ENCODE data around the gene IGSF8.

Gene IGSF8

DNA sequence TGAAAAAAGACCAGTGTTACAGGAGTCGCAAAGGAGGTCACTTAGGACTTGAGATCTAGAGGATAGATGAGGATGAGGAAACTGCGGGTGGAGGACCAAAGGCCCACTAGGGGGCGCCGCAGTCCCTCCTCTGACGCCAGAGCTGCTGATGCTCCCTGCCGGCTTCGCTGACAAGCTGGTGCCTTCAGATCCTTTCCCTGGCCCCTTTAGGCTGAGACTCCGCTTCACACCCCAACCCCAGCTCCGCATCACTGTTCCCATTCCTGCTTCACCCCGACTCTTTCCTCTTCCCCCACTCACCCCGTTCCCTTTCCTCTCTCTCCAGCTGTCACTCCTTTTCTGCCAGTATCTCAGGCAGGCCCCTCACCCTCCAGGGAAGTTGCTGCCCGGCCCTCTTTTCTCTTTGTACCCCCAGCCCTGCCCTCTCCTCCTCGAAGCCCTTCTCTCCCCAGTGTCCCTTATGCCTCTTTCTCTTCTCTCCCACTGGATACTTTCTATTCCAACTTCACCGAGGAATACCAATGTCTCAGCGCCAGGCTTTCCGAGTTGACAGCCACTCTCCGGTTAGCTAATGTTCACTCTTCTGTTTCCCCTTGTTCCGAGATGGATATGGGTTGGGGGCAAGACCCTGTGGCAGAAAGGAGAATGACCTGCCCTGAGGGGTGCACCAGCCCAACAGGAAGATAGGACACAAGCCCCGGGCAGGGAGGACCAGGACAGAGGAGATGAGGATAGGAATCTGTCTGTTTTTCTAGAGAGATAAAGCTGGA is 12.5 kb downstream of the IGSF8 start:
- DNase-seq: peak; percentile 54

GRCh38 chr1:160084771-160085321 is 13.6 kb downstream of the IGSF8 start:
- no peak for DNase-seq

- peak; percentile 16 for DNase-seq
Measured at GRCh38 chr1:160083968-160084770, 14.2 kb downstream of the IGSF8 start.

GRCh38 chr1:160082926-160083325 is 15.5 kb downstream of the IGSF8 start:
- no peak for DNase-seq

GRCh38 chr1:160082487-160082886 is 15.9 kb downstream of the IGSF8 start:
- no peak for DNase-seq

DNA sequence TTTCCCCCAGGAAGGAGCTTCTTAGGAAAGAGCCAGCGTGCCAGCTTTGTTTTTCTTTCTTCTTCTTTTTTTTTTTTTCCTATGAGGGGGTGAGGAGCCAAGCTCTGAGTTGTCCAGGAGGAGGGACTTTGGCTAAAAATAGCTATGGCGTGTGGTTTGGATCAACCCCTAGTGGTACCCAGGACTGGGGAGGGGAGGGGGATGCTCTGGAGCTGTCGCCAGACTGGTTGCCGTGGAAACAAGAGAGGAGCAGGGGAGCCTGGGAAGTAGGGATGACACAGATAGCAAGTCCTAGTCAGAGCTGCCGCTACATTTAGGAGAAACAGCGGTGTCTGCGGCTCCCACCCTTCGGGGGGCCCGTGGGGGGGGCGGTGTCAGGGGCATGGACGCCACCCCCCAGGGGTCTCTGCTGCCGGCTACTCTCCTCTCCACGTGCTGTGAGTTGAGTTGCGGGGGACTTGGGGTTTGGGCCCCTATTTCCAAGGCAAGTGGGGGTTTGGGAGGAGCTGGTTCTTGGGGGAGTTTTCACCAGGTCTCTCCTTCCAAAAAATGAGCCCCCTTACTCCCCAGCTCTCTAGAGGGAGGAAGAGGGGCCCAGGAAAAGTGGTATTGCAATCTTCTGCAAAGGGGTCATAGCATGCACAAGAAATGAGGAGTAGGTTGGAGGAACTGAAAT is 17.0 kb downstream of the IGSF8 start, which contains the start of gene KCNJ9:
Gene KCNJ9 (plus strand): TSS at position 278 of the 676 bp plus-strand sequence. CDS start 2,493 bp downstream, outside the sequence.
- no peak for DNase-seq

DNA sequence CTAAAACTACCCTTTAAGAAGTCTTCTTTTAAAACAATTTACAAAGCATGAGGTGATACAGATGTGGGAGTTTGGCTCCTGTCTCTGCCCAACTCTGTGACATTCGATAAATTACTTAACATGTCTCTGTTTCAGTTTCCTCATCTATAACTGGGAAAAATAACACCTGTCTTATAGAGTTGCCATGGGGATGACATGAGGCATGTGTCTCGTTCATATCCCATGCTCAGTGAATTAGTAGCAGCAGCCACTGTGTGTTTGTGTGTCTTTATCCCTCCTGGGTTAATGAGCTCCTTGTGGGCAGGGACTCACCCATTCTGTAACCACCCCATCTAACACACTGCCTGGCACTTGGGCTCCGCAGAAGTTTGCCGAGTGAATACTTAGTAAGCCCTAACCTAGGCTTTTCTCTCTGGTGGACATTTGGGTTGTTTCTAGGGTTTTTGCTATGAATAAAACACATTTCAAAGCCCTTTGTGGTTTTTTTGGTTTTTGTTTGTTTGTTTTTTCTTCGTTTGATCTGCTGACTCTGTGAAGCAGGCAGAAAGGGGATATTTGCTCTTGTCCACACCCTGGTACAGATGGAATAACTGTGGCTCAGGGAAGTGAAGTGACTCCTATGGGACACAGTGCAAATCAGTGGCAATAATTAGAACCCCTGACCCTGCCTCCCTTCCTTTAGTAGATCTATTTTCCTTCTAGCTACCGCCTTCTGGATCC is 17.9 kb downstream of the IGSF8 start:
- no peak for DNase-seq

DNA sequence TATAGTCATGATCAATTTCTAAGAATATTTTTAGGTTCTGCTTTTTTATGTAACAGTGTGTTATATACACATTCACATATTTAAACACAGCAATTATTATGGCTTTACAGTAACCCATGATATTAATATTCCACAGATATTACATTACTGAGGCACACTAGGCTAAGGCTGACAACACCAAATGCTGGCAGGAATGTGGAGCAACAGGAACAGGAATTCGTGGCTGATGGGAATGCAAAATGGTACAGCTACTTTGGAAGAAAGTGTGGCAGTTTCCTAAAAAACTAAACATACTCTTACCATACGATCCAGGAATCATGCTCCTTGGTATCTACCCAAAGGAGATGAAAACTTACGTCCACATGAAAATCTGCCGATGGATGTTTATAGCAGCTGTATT is 19.0 kb downstream of the IGSF8 start:
- no peak for DNase-seq

GRCh38 chr1:160078512-160079195 is 19.8 kb downstream of the IGSF8 start:
- DNase-seq: peak; percentile 14

DNA sequence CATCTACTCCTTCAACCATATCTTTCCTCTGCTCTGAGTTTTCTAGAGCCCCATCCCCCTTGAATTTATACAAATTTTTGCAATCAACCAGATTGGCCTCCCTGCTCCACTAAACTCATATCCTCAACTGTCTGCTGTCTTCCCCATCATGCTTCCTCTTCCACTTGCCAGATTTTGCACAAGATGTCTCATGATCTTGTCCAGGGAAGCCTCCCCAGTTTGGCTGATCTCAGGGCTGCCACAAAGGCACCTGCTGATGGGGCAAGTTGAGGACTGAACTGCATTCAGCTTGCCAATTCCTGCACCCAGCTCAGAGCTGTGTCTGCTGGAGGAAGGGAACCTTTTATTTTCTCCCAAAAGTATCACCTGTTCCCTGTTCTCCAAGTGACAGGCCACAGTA is 20.9 kb downstream of the IGSF8 start:
- DNase-seq: no peak

GRCh38 chr1:160076295-160076694 is 22.1 kb downstream of the IGSF8 start:
- no peak for DNase-seq

GRCh38 chr1:160075836-160076235 is 22.6 kb downstream of the IGSF8 start:
- no peak for DNase-seq

DNA sequence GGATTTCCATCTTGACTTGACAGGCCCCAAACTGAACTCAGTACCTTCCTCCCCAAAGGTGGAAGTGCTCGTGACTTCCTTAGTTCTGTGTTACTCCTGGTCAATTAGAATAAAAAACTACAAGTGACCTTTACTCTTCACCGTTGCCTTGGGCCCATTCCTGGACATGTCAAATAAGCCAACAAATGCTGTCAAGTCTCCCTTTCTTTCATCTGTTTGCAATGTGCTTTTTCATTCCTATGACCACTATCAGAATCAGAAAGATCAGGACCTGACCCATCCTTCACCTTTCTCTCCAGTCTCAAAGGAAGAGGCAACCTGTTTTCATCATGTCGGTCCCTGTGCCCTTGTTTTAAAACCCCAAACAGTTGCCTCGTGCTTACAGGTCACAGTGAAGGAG is 23.6 kb downstream of the IGSF8 start:
- DNase-seq: no peak

GRCh38 chr1:160071289-160071688 is 27.1 kb downstream of the IGSF8 start:
- no peak for DNase-seq

- DNase-seq: peak; percentile 20
Measured at GRCh38 chr1:160070243-160071163, 27.9 kb downstream of the IGSF8 start.

DNA sequence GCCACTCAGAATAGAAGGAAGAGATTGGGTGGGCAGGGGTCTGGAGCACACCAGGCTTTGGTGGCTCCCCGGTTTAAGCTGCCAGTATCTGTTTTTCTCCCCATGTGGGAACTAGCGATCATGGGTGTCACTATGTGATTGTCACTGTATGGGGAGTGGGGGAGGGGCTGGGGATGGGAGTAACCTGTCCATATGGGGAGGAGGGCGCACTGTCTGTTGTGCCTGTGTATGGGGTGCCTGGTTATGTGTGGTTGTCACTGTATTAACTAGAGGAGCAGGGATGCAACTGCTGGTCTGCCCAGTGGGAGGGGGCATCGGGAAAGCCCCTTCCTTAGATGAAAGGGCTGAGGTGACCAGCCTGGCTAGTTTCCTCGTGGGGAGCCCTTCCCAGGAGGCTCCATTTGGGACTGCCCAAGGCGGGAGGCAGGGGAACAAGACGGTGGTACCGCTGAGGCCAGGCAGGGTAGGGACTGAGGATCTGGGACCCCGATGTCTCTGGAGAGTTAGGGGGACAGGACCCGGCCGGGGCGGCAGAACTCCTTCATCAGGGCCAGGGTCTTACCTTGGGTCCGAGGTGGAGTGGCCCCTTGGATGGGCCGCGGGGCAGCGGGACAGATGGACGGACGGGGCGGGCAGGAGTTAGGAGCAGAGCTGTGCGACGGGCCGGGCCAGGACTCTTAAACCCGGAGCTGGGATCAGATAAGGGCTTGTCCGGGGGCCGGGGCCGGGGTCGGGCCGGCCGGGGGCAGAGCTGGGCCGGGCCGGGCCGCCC is 28.8 kb downstream of the IGSF8 start, which contains the start of gene KCNJ10:
Gene KCNJ10 (minus strand): TSS at position 701 of the 772 bp plus-strand sequence. CDS start 27,628 bp downstream, outside the sequence.
- no peak for DNase-seq

DNA sequence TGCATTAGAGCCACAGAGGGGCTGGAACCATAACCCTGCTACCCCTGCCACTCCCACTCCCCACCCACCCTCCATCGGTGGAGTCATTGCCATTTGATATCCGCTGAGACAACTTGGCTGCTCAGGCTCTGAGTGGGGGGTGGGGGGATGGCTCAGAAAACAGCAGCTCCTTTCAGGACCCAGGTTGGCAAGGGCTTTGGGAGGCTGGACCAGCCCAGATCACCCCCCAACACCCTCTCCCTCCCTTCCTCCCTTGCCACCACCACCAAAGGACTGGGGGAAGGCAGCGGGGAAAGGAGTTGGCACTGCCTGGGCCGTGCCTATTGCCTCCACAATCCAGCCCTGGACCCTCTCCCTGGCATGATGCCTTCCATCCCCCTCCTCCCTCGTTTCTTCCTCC is 30.2 kb downstream of the IGSF8 start:
- no peak for DNase-seq

DNA sequence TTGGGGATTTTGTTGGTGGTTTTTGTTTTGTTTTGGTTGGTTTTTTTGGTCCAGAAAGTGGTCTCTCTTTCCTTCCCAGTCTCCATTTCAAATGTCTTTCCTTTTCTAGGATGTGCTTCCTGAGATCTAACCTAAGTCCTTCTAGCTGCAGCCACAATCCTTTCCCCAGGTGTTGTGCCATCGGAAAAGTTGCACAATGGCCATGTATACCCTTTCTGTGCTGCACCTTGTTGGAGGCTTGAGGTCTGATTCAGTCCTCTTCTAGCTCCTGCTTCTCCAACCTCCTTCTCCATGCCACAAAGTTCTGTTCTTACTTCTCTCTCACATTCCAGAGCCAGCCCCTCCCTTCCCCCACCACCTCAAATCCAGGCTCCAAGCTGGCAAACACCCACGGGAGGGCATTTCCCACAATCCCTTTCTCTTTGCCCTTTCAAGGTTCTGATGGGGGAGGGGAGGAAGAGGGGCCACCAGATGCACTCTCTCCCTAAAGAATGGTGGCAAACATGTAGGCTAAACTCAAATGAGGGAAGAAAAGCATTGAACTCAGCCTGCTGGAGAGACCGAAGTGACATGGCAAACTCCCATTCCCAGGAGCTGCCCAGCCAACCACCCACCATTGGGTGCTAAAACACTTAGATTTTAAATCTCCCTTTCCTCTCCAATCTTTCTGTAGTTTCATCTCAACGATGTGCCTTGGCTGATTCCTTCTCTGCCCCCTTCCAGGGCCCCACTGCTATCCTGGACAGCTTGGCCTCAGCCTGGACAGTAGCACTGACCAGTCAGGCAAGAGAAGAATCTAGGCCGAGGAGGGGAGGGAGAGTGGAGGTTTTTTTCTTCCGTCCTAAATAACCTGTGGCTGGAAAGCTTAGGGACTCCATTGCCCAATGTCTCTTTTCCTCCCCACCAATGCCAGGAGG is 31.3 kb downstream of the IGSF8 start:
- DNase-seq: no peak

DNA sequence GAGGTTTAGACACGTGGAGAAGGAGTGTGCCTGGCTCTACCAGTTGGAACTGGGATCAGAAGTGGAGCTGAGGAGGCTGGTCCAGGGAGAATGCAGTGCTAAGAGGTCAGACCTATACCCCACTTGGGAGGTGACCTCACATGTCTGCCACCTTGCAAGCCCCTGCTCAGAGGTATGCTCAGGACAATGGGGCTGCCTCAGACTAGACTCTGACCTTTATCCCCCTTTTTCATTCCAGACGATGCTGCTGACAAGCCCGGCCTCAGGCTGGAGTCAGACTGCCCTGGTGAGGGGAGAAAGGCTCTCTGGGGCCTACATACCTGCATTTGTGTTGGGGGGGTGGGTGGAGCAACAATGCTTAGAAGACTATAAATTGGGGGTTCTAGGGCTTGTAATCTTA is 33.7 kb downstream of the IGSF8 start:
- DNase-seq: no peak

Measured in GDM1 (cell line).